HG03280 (cell line): Measurements from ENCODE around the gene C6orf15.
"Not testable (repeated sequence)": the region's sequence is repeated elsewhere in the genome, so short reads cannot be mapped to it uniquely, and the experiment has no call there.

Experiments
- ATAC-seq: cut with Tn5 transposase; IDR thresholded peaks from one replicate; pipeline ENCODE4 v1.9.1; 2021; ENCODE audit warnings: mild to moderate bottlenecking, moderate library complexity; ENCODE audit not compliant: unreplicated experiment

C6orf15 gene

DNA sequence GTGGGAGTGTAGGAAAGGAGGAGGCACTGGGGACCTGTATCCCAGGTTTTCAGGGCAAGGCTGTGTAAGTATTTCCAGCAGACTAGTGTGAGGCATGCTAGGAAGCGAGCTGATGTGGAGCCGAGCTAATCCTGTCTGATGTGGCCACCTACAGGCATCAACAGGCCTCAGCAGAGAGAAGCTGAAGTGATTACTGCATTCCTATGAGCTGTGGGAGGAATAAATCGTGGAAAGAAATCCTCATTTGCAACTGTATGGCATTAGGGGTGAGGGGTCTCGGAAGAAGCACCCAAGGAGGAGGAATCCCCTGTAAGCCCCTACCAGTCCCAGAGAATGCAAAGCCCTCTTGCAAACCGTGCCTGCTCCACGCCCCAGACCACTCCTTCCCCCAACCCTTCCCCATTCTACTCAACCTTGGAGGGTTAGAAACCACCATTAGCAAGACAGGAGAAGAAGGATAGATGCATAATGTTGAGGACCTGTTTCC, 41.6 kb downstream of the C6orf15 start:
- no peak for ATAC-seq

DNA sequence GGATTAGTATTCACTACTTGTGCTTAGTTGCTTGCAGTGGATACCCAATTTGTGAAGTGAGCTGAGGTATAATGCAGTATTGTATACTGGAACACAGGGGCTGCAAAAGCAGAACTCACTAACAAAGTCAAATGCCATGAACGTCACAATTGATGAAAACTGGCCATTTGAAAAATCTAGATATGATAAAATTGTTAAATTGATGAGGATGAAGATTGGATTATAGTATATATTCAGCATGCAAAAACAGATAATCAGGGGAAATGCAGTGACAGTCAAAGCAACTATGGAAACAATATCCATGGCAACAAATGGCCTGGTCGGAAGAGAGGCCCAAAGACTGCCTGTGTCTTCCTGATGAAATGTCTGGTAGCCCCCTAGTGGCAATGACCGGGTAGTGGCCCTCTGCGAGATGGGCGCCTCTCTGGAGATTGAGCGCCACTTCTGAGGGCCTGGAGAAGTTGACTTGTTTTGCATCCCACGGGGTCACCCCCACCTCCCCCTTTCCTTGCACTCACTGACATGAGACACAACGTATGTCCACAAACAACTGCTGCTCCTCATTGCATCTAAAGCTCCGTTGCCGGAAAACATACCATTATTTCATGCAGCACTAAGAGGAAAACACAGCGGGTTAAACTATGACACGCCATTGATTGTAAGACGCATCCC, 43.6 kb downstream of the C6orf15 start:
- ATAC-seq: no peak

DNA sequence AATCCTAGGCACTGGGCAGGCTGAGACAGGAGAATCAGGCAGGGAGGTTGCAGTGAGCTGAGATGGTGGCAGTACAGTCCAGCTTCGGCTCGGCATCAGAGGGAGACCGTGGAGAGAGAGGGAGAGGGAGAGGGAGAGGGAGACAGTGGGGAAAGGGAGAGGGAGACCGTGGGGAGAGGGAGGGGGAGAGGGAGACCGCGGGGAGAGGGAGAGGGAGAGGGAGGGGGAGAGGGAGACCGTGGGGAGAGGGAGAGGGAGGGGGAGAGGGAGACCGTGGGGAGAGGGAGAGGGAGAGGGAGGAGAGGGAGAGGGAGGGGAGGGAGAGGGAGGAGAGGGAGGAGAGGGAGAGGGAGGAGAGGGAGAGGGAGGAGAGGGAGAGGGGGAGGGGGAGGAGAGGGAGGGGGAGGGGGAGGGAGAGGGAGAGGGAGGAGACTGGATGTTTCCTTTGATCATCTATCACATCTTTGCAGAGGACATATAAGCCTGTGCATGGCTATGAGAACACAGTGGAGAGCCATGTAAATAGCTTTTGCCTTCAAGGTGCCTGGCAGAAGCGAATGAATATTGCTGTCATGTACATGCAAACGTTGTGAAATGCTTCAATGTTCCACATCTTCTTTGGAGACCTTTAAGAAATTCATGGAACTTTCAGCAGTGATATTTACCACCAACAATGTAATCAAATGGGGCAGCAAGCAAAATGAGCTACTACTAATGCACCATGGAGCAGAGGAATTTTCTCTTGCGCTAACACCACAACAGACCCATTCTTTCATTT, 44.3 kb downstream of the C6orf15 start:
- ATAC-seq: not testable (repeated sequence)

DNA sequence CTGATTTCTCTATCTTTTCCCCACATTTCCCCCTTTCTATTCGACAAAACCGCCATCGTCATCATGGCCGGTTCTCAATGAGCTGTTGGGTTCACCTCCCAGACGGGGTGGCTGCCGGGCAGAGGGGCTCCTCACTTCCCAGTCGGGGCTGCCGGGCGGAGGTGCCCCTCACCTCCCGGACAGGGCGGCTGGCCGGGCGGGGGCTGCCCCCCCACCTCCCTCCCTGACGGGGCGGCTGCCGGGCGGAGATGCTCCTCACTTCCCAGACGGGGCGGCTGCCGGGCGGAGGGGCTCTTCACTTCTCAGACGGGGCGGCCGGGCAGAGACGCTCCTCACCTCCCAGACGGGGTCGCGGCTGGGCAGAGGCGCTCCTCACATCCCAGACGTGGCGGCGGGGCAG, 45.3 kb downstream of the C6orf15 start:
- ATAC-seq: not testable (repeated sequence)

DNA sequence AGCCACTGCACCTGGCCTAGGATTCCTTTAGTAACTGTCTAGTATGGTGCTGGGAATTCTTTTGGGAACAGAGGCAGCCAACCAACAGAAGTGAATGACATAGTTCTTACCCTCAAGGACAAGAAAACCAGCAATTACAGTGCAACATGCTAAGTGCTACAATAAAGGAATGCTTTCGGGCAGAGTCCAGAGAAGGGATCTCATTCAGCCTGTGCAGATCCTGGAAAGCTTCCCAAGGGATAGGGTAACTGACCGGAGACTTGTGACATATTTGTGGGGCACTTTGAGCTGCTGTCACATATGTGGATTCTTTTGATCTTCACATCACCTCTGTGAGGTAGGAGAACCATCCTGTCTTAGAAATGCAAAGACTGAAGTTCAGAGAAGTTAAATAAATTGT, 46.8 kb downstream of the C6orf15 start:
- no peak for ATAC-seq

DNA sequence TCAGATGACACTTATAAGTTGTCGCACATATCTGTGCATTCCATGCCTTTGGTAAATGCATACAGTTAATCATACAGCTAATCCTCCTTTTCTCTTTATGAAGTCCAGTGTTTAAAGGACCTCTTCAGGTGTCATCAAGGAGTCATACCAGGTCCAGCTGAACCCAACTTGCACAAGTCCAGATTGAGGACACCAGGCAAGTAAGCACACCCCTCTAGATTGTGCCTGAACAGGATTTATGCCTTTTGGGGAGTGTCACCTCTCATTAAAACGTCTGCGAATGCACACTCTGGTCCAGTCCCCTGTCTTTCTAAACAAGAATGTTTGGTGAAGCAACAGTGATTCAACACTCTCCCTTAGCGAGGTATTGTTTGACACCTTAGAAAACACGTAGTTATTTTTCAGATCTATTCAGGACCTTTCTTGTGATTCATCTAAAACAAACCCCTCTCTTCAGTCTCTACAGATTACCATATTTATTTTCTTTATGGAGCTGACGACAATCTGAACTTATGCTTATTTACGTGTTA, 48.4 kb downstream of the C6orf15 start:
- ATAC-seq: no peak
